ENCODE measurements around the gene CLVS2.

DNA sequence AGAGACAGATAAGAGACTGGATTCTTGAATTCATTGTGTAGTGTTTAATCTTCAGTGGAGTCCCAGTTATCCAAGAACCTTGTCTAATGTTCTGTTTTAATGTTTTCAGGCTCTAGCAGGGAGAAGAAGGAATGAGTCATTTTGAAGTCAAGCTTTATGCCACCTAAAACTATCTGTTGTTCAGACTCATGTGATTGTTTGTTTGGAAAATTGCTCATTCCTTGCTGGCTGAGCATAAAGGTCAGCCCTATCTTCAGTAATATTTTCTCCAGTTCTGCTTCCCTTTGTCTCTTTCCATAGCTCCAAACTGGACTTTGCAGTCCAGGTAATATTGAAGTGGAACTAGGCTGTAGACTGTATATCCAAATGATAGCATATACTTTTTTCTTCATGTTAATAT, 34.2 kb downstream of the CLVS2 start:
- TF ChIP-seq, protein P1, sequence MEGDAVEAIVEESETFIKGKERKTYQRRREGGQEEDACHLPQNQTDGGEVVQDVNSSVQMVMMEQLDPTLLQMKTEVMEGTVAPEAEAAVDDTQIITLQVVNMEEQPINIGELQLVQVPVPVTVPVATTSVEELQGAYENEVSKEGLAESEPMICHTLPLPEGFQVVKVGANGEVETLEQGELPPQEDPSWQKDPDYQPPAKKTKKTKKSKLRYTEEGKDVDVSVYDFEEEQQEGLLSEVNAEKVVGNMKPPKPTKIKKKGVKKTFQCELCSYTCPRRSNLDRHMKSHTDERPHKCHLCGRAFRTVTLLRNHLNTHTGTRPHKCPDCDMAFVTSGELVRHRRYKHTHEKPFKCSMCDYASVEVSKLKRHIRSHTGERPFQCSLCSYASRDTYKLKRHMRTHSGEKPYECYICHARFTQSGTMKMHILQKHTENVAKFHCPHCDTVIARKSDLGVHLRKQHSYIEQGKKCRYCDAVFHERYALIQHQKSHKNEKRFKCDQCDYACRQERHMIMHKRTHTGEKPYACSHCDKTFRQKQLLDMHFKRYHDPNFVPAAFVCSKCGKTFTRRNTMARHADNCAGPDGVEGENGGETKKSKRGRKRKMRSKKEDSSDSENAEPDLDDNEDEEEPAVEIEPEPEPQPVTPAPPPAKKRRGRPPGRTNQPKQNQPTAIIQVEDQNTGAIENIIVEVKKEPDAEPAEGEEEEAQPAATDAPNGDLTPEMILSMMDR (IDR thresholded peaks at IDR 0.05), result no peak
- TF ChIP-seq EZH2phosphoT487 (IDR thresholded peaks at IDR 0.05) (no peak), EZH2 (IDR thresholded peaks at IDR 0.05) (no peak)
